ENCODE data around the gene CCDC152.

- TF ChIP-seq CTCF (conservative IDR thresholded peaks at IDR 0.05; ENCODE audit: low read length) (no peak), EZH2phosphoT487 (IDR thresholded peaks at IDR 0.05; ENCODE audit: borderline replicate concordance) (no peak)
Observed at GRCh38 chr5:42781584-42781983, 25.0 kb downstream of the CCDC152 start.
